KBM-7 (cell line): ENCODE results near the gene ITSN2.

Source experiments
- DNase-seq: peaks from one replicate; pipeline ENCODE4 v3.0.0-alpha.2; 2015
- in situ Hi-C: fragments of 300-500 bp; cut with MboI; formaldehyde crosslinking; loops from 2 replicates; pipeline ENCODE4 v1.14.3; 2020; ENCODE audit warnings: low sequenced_read_pairs, low pct_unique_long_range_greater_than_20kb, mixed read lengths

The ITSN2 gene

GRCh38 chr2:24163601-24164000 is 196.7 kb downstream of the ITSN2 start:
- in situ Hi-C loops: no loop called here

DNA sequence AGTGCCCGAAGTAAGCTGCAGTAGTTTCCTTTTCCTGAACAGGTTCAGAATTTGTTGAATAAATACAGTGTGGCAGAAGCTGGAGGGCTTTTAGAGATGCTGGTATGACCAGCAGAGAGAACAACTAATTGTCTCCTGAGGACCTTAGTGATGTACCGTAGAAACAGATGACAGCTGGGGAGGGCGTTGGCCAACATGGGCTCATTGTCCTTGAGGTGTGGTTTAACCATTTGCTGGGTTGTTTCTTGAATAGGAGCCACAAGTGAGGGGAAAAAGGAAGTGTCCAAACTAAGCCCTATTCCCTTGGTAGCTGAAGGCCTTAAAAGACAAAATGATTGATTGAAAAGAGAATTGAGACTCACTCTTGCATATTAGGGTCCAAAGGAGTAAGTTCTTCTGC is 197.2 kb downstream of the ITSN2 start:
- DNase-seq: peak; percentile 47
- in situ Hi-C loops: no loop called here

More at GRCh38 chr2:24163601-24164000, 196.7 kb downstream of the ITSN2 start:
- no peak for DNase-seq

DNA sequence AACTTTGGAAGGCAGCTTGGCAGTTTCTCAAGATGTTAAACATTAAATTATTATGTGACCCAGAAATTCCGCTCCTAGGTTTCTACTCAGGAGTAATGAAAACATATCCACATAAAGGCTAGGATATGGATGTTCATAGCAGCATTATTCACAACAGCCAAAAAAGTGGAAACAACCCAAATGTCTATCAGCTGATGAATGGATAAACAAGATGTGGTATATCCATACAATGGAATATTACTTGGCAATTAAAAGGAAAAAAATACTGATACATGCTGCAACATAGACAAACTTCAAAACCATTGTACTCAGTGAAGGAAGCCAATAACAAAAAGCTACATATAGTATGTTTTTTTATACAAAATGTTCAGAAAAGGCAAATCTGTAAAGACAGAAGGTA is 197.8 kb downstream of the ITSN2 start:
- DNase-seq: no peak
- in situ Hi-C loops: no loop called here

GRCh38 chr2:24160761-24161160 is 199.6 kb downstream of the ITSN2 start:
- in situ Hi-C loops: no loop called here
- no peak for DNase-seq

GRCh38 chr2:24159708-24160107 is 200.6 kb downstream of the ITSN2 start:
- in situ Hi-C loops: no loop called here
- DNase-seq: no peak

DNA sequence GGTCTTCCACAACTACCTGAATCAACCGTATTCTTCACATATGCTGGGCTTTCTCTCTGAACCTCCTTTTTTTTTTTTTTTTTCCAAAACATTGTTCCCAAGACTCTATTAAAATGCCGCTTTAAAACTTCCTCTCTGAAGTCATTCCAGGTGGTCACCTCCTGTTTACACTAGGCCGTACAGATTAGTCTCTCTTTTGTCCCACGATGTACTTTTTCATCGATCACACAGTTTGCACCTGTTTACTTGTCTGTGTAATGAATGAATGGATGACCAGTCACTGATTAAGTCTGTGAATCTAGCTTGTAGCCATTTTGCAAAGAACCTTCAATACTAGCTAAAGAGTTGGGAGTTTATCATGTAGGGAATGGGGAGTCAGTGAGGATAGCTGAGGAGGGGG is 202.2 kb downstream of the ITSN2 start:
- no peak for DNase-seq
- in situ Hi-C loops: no loop called here

GRCh38 chr2:24153478-24153877 is 206.9 kb downstream of the ITSN2 start:
- DNase-seq: no peak
- in situ Hi-C loops: no loop called here
